Measurements from ENCODE around the gene STAMBPL1. TPM values are rescaled to one million over a fixed set of nuclear protein-coding genes. Genes with fewer than 3 reads are reported as not detected.

STAMBPL1 gene
- total RNA-seq, 1 donor from 2014 or later: 15.7 TPM

DNA sequence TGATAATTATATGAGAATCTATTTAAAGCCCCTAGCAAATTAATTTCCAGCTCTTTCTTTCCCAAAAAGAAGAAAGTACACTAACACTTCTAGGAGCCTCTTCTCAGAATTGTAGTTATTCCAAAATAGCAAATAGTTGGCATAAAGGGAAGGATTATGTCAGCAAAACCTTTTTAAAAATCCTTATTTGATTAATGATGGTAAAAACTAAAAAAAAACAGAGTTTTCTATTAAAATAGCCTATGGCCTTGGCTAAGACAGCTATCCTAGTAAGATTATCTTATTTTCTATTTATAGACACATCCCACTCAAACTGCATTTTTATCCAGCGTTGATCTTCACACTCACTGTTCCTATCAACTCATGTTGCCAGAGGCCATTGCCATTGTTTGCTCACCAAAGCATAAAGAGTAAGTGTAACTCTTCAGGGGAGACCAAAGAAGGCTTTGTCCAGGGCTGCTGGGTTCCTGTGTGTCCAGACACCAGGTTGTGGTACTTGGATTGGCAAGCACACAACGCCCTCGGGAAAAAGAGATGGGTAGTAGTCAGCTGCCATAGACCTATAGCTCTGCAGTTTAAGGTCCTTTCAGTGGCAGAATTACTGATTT, 41.0 kb downstream of the STAMBPL1 start:
- no peak for DNase-seq (ENCODE audit: extremely low spot score in 2 of 2)
- no peak for TF ChIP-seq POLR2AphosphoS5 (IDR thresholded peaks at IDR 0.05; ENCODE audit: insufficient read depth in 1 of 2, low read depth in 1 of 2)
- TF ChIP-seq, protein P1, sequence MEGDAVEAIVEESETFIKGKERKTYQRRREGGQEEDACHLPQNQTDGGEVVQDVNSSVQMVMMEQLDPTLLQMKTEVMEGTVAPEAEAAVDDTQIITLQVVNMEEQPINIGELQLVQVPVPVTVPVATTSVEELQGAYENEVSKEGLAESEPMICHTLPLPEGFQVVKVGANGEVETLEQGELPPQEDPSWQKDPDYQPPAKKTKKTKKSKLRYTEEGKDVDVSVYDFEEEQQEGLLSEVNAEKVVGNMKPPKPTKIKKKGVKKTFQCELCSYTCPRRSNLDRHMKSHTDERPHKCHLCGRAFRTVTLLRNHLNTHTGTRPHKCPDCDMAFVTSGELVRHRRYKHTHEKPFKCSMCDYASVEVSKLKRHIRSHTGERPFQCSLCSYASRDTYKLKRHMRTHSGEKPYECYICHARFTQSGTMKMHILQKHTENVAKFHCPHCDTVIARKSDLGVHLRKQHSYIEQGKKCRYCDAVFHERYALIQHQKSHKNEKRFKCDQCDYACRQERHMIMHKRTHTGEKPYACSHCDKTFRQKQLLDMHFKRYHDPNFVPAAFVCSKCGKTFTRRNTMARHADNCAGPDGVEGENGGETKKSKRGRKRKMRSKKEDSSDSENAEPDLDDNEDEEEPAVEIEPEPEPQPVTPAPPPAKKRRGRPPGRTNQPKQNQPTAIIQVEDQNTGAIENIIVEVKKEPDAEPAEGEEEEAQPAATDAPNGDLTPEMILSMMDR (IDR thresholded peaks at IDR 0.05): no peak
- TF ChIP-seq POLR2A (IDR thresholded peaks at IDR 0.05): no peak
- Histone ChIP-seq H3K27me3 (no peaks in the 10 kb centered on the region), H3K4me1 (peaks cover 7% of the 10 kb centered on the region), H3K9me3 (no peaks in the 10 kb centered on the region), H3K36me3 (no peaks in the 10 kb centered on the region), H3K27ac (no peak overlapping the region), H3K4me3 (no peak overlapping the region)
- intact Hi-C loops (cut with DNase I): no loop called here

DNA sequence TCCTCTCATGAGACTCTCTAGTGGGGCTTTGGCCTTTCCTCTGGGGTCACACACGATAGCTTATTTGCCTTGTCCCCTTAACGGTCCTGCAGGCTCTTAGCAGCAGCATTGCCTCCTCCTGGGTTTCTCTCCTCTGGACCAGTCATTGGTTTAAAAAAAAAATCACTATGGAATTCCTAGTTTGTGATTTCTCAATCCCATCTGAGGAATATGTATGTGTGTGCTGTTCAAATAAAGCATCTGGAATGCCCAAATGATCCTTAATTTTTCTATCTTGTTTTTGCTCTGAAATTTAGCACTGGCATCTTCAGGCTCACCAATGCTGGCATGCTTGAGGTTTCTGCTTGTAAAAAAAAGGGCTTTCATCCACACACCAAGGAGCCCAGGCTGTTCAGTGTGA, 42.0 kb downstream of the STAMBPL1 start:
- intact Hi-C loops (cut with DNase I): no loop called here
- Histone ChIP-seq H3K36me3 (no peaks in the 10 kb centered on the region), H3K27me3 (no peaks in the 10 kb centered on the region), H3K27ac (no peak overlapping the region), H3K9me3 (no peaks in the 10 kb centered on the region), H3K4me3 (no peak overlapping the region), H3K4me1 (peaks cover 10% of the 10 kb centered on the region)
- no peak for DNase-seq (ENCODE audit: extremely low spot score in 2 of 2)
- TF ChIP-seq, protein P1 (IDR thresholded peaks at IDR 0.05): no peak
- no peak for TF ChIP-seq POLR2AphosphoS5 (IDR thresholded peaks at IDR 0.05; ENCODE audit: insufficient read depth in 1 of 2, low read depth in 1 of 2)
- no peak for TF ChIP-seq POLR2A (IDR thresholded peaks at IDR 0.05)

DNA sequence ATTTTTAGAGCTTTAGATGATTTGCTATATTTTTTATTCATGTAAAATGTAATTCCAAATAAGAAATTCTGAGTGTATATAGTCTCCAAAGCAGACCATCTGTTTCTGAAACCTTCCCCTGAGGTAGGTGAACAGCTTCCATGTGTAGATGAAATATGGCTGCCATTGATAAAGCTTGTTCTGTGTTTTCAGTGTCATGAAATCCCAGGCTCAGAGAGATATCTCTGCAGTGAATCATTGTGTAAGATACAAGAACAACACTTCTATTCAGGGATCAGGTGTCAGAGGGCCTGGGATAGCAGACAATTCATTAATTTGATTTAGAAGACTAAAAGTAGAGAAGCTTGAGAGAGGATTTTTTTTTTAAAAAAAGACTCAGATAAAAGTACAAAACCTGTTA, 43.5 kb downstream of the STAMBPL1 start:
- no peaks in the 10 kb centered on the region for H3K36me3 ChIP-seq
- H3K4me3 ChIP-seq: no peak overlapping the region
- no peaks in the 10 kb centered on the region for H3K27me3 ChIP-seq
- TF ChIP-seq, protein P1 (IDR thresholded peaks at IDR 0.05): no peak
- no peak for TF ChIP-seq POLR2AphosphoS5 (IDR thresholded peaks at IDR 0.05; ENCODE audit: insufficient read depth in 1 of 2, low read depth in 1 of 2)
- no peak for TF ChIP-seq POLR2A (IDR thresholded peaks at IDR 0.05)
- H3K4me1 ChIP-seq: peaks cover 17% of the 10 kb centered on the region
- H3K27ac ChIP-seq: no peak overlapping the region
- no peaks in the 10 kb centered on the region for H3K9me3 ChIP-seq
- no peak for DNase-seq (ENCODE audit: extremely low spot score in 2 of 2)
- intact Hi-C loops (cut with DNase I): no loop called here

DNA sequence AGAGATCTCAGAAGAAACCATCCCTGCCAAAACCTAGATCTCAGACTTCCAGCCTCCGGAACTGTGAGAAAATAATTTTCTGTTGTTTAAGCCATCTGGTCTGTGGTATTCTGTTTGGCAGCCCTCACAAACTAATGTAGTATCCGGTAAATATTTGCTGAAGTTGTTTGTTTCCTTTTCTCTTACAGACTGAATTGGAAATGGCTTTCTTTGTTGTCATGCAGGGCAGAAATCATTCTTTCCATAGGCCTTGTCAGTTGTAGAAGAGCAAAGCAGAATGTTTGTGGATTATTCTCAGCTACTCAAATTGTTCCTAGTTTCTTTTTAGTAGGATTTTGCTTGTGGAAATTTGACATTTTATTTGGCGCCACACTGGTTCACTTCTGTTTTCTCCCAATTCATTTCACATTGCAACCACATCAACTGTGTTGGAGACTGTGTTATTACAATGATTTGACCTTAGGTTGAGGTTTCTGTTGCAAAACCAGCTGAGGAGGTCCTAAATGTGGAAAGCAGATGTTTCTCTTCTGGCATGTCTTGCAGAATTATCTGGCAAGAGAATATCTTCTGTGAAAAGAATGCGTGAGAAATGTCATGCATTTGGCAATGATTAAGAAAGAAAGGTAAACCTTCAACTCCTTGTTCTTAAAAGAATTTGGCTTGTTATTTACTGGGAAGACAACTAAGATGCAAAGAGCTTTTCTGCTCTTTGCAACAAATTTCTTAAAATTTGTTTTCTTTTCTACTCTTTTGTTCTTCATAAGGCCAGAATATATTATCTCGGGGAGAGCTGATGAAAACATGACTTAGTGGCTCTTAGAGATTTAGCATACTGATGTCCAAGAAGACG, 46.7 kb downstream of the STAMBPL1 start:
- Histone ChIP-seq H3K9me3 (no peaks in the 10 kb centered on the region), H3K4me1 (peaks cover 21% of the 10 kb centered on the region), H3K27ac (peak overlapping the region; percentile 49), H3K27me3 (no peaks in the 10 kb centered on the region), H3K36me3 (no peaks in the 10 kb centered on the region), H3K4me3 (no peak overlapping the region)
- DNase-seq (ENCODE audit: extremely low spot score in 2 of 2): no peak
- TF ChIP-seq POLR2AphosphoS5 (IDR thresholded peaks at IDR 0.05; ENCODE audit: insufficient read depth in 1 of 2, low read depth in 1 of 2): peak in 1 of 2 donors; percentile 51
- TF ChIP-seq, protein P1 (IDR thresholded peaks at IDR 0.05): no peak
- intact Hi-C loops (cut with DNase I): no loop called here

DNA sequence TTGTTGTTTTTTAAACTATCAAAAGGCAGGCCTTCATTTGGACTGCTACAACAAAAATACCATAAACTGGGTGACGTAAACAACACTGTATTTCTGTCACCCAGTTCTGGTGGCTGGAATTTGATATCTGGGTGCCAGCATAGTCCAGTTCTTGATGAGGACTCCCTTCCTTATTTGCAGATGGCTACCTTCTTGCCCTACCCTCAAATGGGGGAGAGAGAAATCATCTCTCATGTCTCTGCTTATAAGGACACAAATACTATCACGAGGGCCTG, 47.3 kb downstream of the STAMBPL1 start:
- Histone ChIP-seq H3K36me3 (no peaks in the 10 kb centered on the region), H3K4me3 (no peak overlapping the region), H3K4me1 (peaks cover 25% of the 10 kb centered on the region), H3K27me3 (no peaks in the 10 kb centered on the region), H3K27ac (peak overlapping the region; percentile 49), H3K9me3 (no peaks in the 10 kb centered on the region)
- intact Hi-C loops (cut with DNase I): no loop called here
- DNase-seq (ENCODE audit: extremely low spot score in 2 of 2): no peak
- TF ChIP-seq, protein P1 (IDR thresholded peaks at IDR 0.05): no peak
- TF ChIP-seq POLR2A (IDR thresholded peaks at IDR 0.05) (no peak), POLR2AphosphoS5 (IDR thresholded peaks at IDR 0.05; ENCODE audit: insufficient read depth in 1 of 2, low read depth in 1 of 2) (no peak)

All from vagina (tissue), 2 donors.